Mesenchymal stem cell (in vitro differentiated cells and primary cell): ENCODE measurements around the gene ATP6V0D1.

Experiments
- DNase-seq: peaks from one replicate; pipeline ENCODE4 v3.0.0-alpha.2; 2013
- H2AFZ ChIP-seq: one replicate; pipeline ENCODE4 v1.6.1; 2013; ENCODE audit warnings: low read depth, mild to moderate bottlenecking, control low read depth, inconsistent platforms, low read length, moderate library complexity
- H2AK5ac ChIP-seq: 2 replicates; pipeline ENCODE4 v1.6.1; 2013; ENCODE audit warnings: low read length, moderate library complexity, mild to moderate bottlenecking, inconsistent platforms; ENCODE audit not compliant: severe bottlenecking
- H2BK120ac ChIP-seq: one replicate; pipeline ENCODE4 v1.6.1; 2013; ENCODE audit warnings: low read depth, mild to moderate bottlenecking, inconsistent platforms, low read length, moderate library complexity
- H2BK12ac ChIP-seq, 2 experiments: one replicate each; pipeline ENCODE4 v1.6.1; 2013; ENCODE audit warnings: inconsistent platforms in 2 of 2, low read length in 2 of 2, mild to moderate bottlenecking in 2 of 2, moderate library complexity in 2 of 2, control low read depth in 1 of 2
- H2BK15ac ChIP-seq: one replicate; pipeline ENCODE4 v1.6.1; 2013; ENCODE audit warnings: mild to moderate bottlenecking, low read depth, inconsistent platforms; ENCODE audit not compliant: poor library complexity, severe bottlenecking
- H2BK5ac ChIP-seq: 2 replicates; pipeline ENCODE4 v1.6.1; 2013; ENCODE audit warnings: low read depth, mild to moderate bottlenecking, low read length, control low read depth, inconsistent platforms; ENCODE audit not compliant: poor library complexity, severe bottlenecking
- H3K14ac ChIP-seq, 2 experiments: one replicate each; pipeline ENCODE4 v1.6.1; 2013; ENCODE audit warnings: inconsistent platforms in 2 of 2, low read length in 2 of 2, control low read depth in 1 of 2, mild to moderate bottlenecking in 1 of 2, moderate library complexity in 1 of 2
- H3K18ac ChIP-seq, 2 experiments: one replicate each; pipeline ENCODE4 v1.6.1; 2013; ENCODE audit warnings: inconsistent platforms in 2 of 2, low read length in 2 of 2, control low read depth in 1 of 2, low read depth in 1 of 2, mild to moderate bottlenecking in 1 of 2
- H3K23ac ChIP-seq, 2 experiments: one replicate each; pipeline ENCODE4 v1.6.1; 2013; ENCODE audit warnings: inconsistent platforms in 2 of 2, low read length in 2 of 2, mild to moderate bottlenecking in 2 of 2, moderate library complexity in 2 of 2, control low read depth in 1 of 2
- H3K27ac ChIP-seq: 2 replicates; pipeline ENCODE4 v1.5.1; 2013; ENCODE audit warnings: mild to moderate bottlenecking, moderate library complexity, low read length, control low read depth, inconsistent platforms; ENCODE audit not compliant: poor library complexity, severe bottlenecking
- H3K27me3 ChIP-seq, 2 experiments: 2 replicates each; pipeline versions ENCODE4 v1.6.1 to v1.7.0; 2013; ENCODE audit warnings: low read length in 2 of 2, mild to moderate bottlenecking in 2 of 2, moderate library complexity in 2 of 2, control low read depth in 1 of 2, inconsistent platforms in 1 of 2; ENCODE audit not compliant: control insufficient read depth in 1 of 2, insufficient read depth in 1 of 2
- H3K36me3 ChIP-seq, 2 experiments: 2 replicates each; pipeline versions ENCODE4 v1.6.1 to v1.7.0; 2013; ENCODE audit warnings: low read length in 2 of 2, control low read depth in 1 of 2, inconsistent platforms in 1 of 2, low read depth in 1 of 2, mild to moderate bottlenecking in 1 of 2; ENCODE audit not compliant: insufficient read depth in 2 of 2, control insufficient read depth in 1 of 2
- H3K4ac ChIP-seq, 2 experiments: one replicate each; pipeline ENCODE4 v1.6.1; 2013; ENCODE audit warnings: inconsistent platforms in 2 of 2, low read length in 2 of 2, mild to moderate bottlenecking in 2 of 2, moderate library complexity in 2 of 2, control low read depth in 1 of 2, low read depth in 1 of 2
- H3K4me1 ChIP-seq: 2 replicates; pipeline ENCODE4 v1.6.1; 2013; ENCODE audit warnings: low read depth, low read length, control low read depth; ENCODE audit not compliant: control insufficient read depth, insufficient read depth
- H3K4me2 ChIP-seq: 2 replicates; pipeline ENCODE4 v1.6.1; 2013; ENCODE audit warnings: low read length, mild to moderate bottlenecking, inconsistent platforms; ENCODE audit not compliant: poor library complexity, severe bottlenecking
- H3K4me3 ChIP-seq, 2 experiments: 2 replicates each; pipeline versions ENCODE4 v1.5.1 to v1.7.0; 2013; ENCODE audit warnings: low read length in 2 of 2, mild to moderate bottlenecking in 2 of 2, control low read depth in 1 of 2, low read depth in 1 of 2; ENCODE audit not compliant: insufficient read depth in 1 of 2
- H3K79me1 ChIP-seq: replicated peaks from 2 replicates; pipeline ENCODE4 v1.6.1; 2013; ENCODE audit warnings: mild to moderate bottlenecking, control low read depth, low read length, inconsistent platforms; ENCODE audit not compliant: poor library complexity, severe bottlenecking
- H3K9ac ChIP-seq: 2 replicates; pipeline ENCODE4 v1.7.0; 2013; ENCODE audit warnings: mild to moderate bottlenecking, low read length, moderate library complexity
- H3K9me3 ChIP-seq: 2 replicates; pipeline ENCODE4 v1.7.0; 2013; ENCODE audit warnings: mild to moderate bottlenecking, low read length; ENCODE audit not compliant: control insufficient read depth
- H4K8ac ChIP-seq: one replicate; pipeline ENCODE4 v1.6.1; 2013; ENCODE audit warnings: inconsistent platforms, mild to moderate bottlenecking, low read length, moderate library complexity
- H4K91ac ChIP-seq: one replicate; pipeline ENCODE4 v1.6.1; 2013; ENCODE audit warnings: mild to moderate bottlenecking, low read length, inconsistent platforms
- WGBS: methylation state at CpG from one replicate; pipeline ENCODE4 v1.1.7; 2013; ENCODE audit warnings: mixed read lengths; 5-methylcytosine and 5-hydroxymethylcytosine counted together

The ATP6V0D1 gene

GRCh38 chr16:67423611-67424260 is 57.2 kb downstream of the ATP6V0D1 start:
- no peaks in the 10 kb centered on the region for H3K4me1 ChIP-seq
- no peak overlapping the region for H2BK15ac ChIP-seq
- no peak overlapping the region for H3K27ac ChIP-seq
- no peak overlapping the region for H4K91ac ChIP-seq
- H3K4ac ChIP-seq = no peak overlapping the region
- H3K9ac ChIP-seq = no peak overlapping the region
- no peak for DNase-seq
- H3K4me2 ChIP-seq = no peak overlapping the region
- no peak overlapping the region for H3K23ac ChIP-seq
- H2AK5ac ChIP-seq = no peak overlapping the region
- no peak overlapping the region for H3K4me3 ChIP-seq
- no peak overlapping the region for H3K18ac ChIP-seq
- H4K8ac ChIP-seq = no peak overlapping the region
- no peak overlapping the region for H2BK5ac ChIP-seq
- H2AFZ ChIP-seq = no peak overlapping the region
- no peak overlapping the region for H2BK120ac ChIP-seq
- peaks cover 1 to 74% of the 10 kb centered on the region in 2 experiments for H3K27me3 ChIP-seq
- WGBS = 36% methylated on average over 6 of the region's 9 CpGs
- no peaks in the 10 kb centered on the region for H3K9me3 ChIP-seq
- no peak overlapping the region for H2BK12ac ChIP-seq
- H3K79me1 ChIP-seq = no peaks in the 10 kb centered on the region
- no peaks in the 10 kb centered on the region for H3K36me3 ChIP-seq
- no peak overlapping the region for H3K14ac ChIP-seq

GRCh38 chr16:67423015-67423414 is 57.9 kb downstream of the ATP6V0D1 start:
- no peak overlapping the region for H2BK15ac ChIP-seq
- H3K27me3 ChIP-seq = peaks cover 0 to 67% of the 10 kb centered on the region in 2 experiments
- no peaks in the 10 kb centered on the region for H3K4me1 ChIP-seq
- WGBS = 92% methylated on average over 4 of the region's 5 CpGs
- no peak overlapping the region for H3K27ac ChIP-seq
- H2AFZ ChIP-seq = no peak overlapping the region
- no peak overlapping the region for H4K91ac ChIP-seq
- H3K79me1 ChIP-seq = no peaks in the 10 kb centered on the region
- H2AK5ac ChIP-seq = no peak overlapping the region
- DNase-seq = no peak
- H3K23ac ChIP-seq = no peak overlapping the region
- no peak overlapping the region for H2BK12ac ChIP-seq
- no peak overlapping the region for H3K4ac ChIP-seq
- H3K36me3 ChIP-seq = no peaks in the 10 kb centered on the region
- no peak overlapping the region for H3K14ac ChIP-seq
- H2BK120ac ChIP-seq = no peak overlapping the region
- no peak overlapping the region for H3K4me3 ChIP-seq
- no peak overlapping the region for H2BK5ac ChIP-seq
- H4K8ac ChIP-seq = no peak overlapping the region
- H3K4me2 ChIP-seq = no peak overlapping the region
- H3K9ac ChIP-seq = no peak overlapping the region
- no peak overlapping the region for H3K18ac ChIP-seq
- H3K9me3 ChIP-seq = no peaks in the 10 kb centered on the region

- Histone ChIP-seq H3K9ac (no peak overlapping the region), H4K8ac (no peak overlapping the region), H3K27me3 (peaks cover 0 to 48% of the 10 kb centered on the region in 2 experiments), H3K18ac (no peak overlapping the region), H3K9me3 (no peaks in the 10 kb centered on the region), H3K79me1 (no peaks in the 10 kb centered on the region), H2BK5ac (no peak overlapping the region), H2BK120ac (no peak overlapping the region), H4K91ac (no peak overlapping the region), H3K4ac (no peak overlapping the region), H2AFZ (no peak overlapping the region), H3K4me3 (no peak overlapping the region), H2AK5ac (no peak overlapping the region), H3K36me3 (no peaks in the 10 kb centered on the region), H3K27ac (no peak overlapping the region), H3K4me2 (no peak overlapping the region), H2BK15ac (no peak overlapping the region), H2BK12ac (no peak overlapping the region), H3K23ac (no peak overlapping the region), H3K4me1 (peaks cover 2% of the 10 kb centered on the region), H3K14ac (no peak overlapping the region)
- DNase-seq = no peak
- WGBS = 67% methylated on average over 4 of the region's 4 CpGs
Observed at GRCh38 chr16:67421030-67421429, 59.9 kb downstream of the ATP6V0D1 start.

- H2BK15ac ChIP-seq = no peak overlapping the region
- H3K27me3 ChIP-seq = peaks cover 0 to 37% of the 10 kb centered on the region in 2 experiments
- H2BK5ac ChIP-seq = no peak overlapping the region
- H3K27ac ChIP-seq = no peak overlapping the region
- no peak overlapping the region for H2AK5ac ChIP-seq
- H3K36me3 ChIP-seq = no peaks in the 10 kb centered on the region
- H2BK120ac ChIP-seq = no peak overlapping the region
- no peak overlapping the region for H3K4me2 ChIP-seq
- H3K79me1 ChIP-seq = peaks cover 3% of the 10 kb centered on the region
- no peak overlapping the region for H2BK12ac ChIP-seq
- H3K4me1 ChIP-seq = peaks cover 2% of the 10 kb centered on the region
- no peak overlapping the region for H4K8ac ChIP-seq
- 68% methylated on average over 2 of the region's 3 CpGs for WGBS
- no peak for DNase-seq
- no peak overlapping the region for H3K18ac ChIP-seq
- H4K91ac ChIP-seq = no peak overlapping the region
- H3K9ac ChIP-seq = no peak overlapping the region
- H2AFZ ChIP-seq = no peak overlapping the region
- no peak overlapping the region for H3K4ac ChIP-seq
- no peaks in the 10 kb centered on the region for H3K9me3 ChIP-seq
- no peak overlapping the region for H3K23ac ChIP-seq
- no peak overlapping the region for H3K4me3 ChIP-seq
- no peak overlapping the region for H3K14ac ChIP-seq
Observed at GRCh38 chr16:67419931-67420330, 61.0 kb downstream of the ATP6V0D1 start.
